Upper lobe of left lung (tissue), 4 donors: ENCODE data around the gene STX19.

Experiments
- CTCF ChIP-seq, 6 experiments: fragments of 450-650 bp in 4 of 6; fragments of 200-600 bp in 2 of 6; sonication (generic) in 2 of 6; IDR thresholded peaks; one replicate each; pipeline ENCODE4 v1.5.1; 2016 to 2019; ENCODE audit warnings: antibody characterized with exemption in 6 of 6
- POLR2A ChIP-seq, 4 donors: fragments of 450-650 bp; IDR thresholded peaks; one replicate each; pipeline ENCODE4 v1.5.1; 2016 to 2017; ENCODE audit warnings: antibody characterized with exemption in 4 of 4, mild to moderate bottlenecking in 2 of 4

- TF ChIP-seq CTCF (IDR thresholded peaks at IDR 0.05) (no peak), POLR2A (IDR thresholded peaks at IDR 0.05) (no peak)
Measured at GRCh38 chr3:94050546-94050945, 22.1 kb upstream of the STX19 start.
